Panc1 (cell line): Measurements from ENCODE around the gene ABTB2. TPM values are rescaled to one million over a fixed set of nuclear protein-coding genes. Genes with fewer than 3 reads are reported as not detected.

ENCODE experiments used
- ATAC-seq: fragments of 200-7000 bp; cut with Tn5 transposase; 2 replicates; pipeline ENCODE4 v1.9.1; 2020; ENCODE audit warnings: mild to moderate bottlenecking, moderate library complexity
- BruUV-seq: library from RNA; stranded (reverse); fragments of 400-500 nt; replicated peaks from 2 replicates; lab custom pipeline; 2021; lab: Mats Ljungman, UMichigan
- CTCF ChIA-PET: fragments of 300-600 bp; sonication (Branson Sonifier 250); formaldehyde crosslinking; loops from one replicate; lab custom pipeline; 2022; ENCODE audit warnings: antibody characterized with exemption; lab: Charles Lee
- POLR2A ChIA-PET: fragments of 300-600 bp; sonication (Branson Sonifier 250); formaldehyde crosslinking; loops from one replicate; lab custom pipeline; 2022; ENCODE audit warnings: antibody characterized with exemption; lab: Charles Lee
- DNase-seq: peaks from one replicate; pipeline ENCODE4 v3.0.0-alpha.2; 2010; ENCODE audit warnings: low read depth, low spot score
- H3K27ac ChIP-seq: 2 replicates; pipeline ENCODE4 v1.5.1; 2011; ENCODE audit warnings: mild to moderate bottlenecking, low read length, inconsistent platforms
- H3K27me3 ChIP-seq: fragments of 200-500 bp; sonication (Bioruptor generic); 2 replicates; pipeline ENCODE4 v1.6.0; 2014; ENCODE audit warnings: low read length, inconsistent platforms; ENCODE audit not compliant: control insufficient read depth, insufficient read depth
- H3K36me3 ChIP-seq: fragments of 200-500 bp; sonication (Bioruptor generic); 2 replicates; pipeline ENCODE4 v1.5.1; 2014; ENCODE audit warnings: inconsistent platforms, mild to moderate bottlenecking, low read length, moderate library complexity; ENCODE audit not compliant: control insufficient read depth, insufficient read depth
- H3K4me1 ChIP-seq: 2 replicates; pipeline ENCODE4 v1.5.1; 2011; ENCODE audit warnings: inconsistent platforms, mild to moderate bottlenecking, low read length, moderate library complexity; ENCODE audit not compliant: control insufficient read depth, insufficient read depth
- H3K4me3 ChIP-seq, 2 experiments: 2 replicates each; pipeline ENCODE4 v1.5.1; 2011 to 2012; ENCODE audit warnings: low read depth in 2 of 2, low read length in 2 of 2, mild to moderate bottlenecking in 2 of 2, inconsistent platforms in 1 of 2, moderate library complexity in 1 of 2
- H3K9me3 ChIP-seq: fragments of 200-500 bp; sonication (Bioruptor generic); 2 replicates; pipeline ENCODE4 v1.5.1; 2014; ENCODE audit warnings: low read depth, mild to moderate bottlenecking, inconsistent platforms, low read length, moderate library complexity; ENCODE audit not compliant: control insufficient read depth, insufficient read depth
- CTCF ChIP-seq: fragments of 450-650 bp; IDR thresholded peaks from 2 replicates; pipeline ENCODE4 v1.5.1; 2017; ENCODE audit warnings: mild to moderate bottlenecking
- POLR2AphosphoS5 ChIP-seq: IDR thresholded peaks from 2 replicates; pipeline ENCODE4 v1.6.1; 2012; ENCODE audit warnings: mild to moderate bottlenecking, low read depth, low read length, moderate library complexity
- REST ChIP-seq, 2 experiments: IDR thresholded peaks; 2 replicates each; pipeline ENCODE4 v1.6.1; 2011 to 2012; ENCODE audit warnings: low read depth in 2 of 2, control low read depth in 1 of 2, low read length in 1 of 2, mild to moderate bottlenecking in 1 of 2, moderate library complexity in 1 of 2; ENCODE audit not compliant: insufficient read depth in 1 of 2
- SIN3A ChIP-seq: IDR thresholded peaks from 2 replicates; pipeline ENCODE4 v1.6.1; 2012; ENCODE audit warnings: low read depth, mild to moderate bottlenecking, low read length, moderate library complexity, borderline replicate concordance; ENCODE audit not compliant: insufficient read depth
- TCF7L2 ChIP-seq: IDR thresholded peaks from 2 replicates; pipeline ENCODE4 v1.6.1; 2011; ENCODE audit warnings: mild to moderate bottlenecking, low read depth, low read length, inconsistent platforms
- in situ Hi-C: cut with HindIII; loops from 2 replicates; pipeline ENCODE4 v1.10.0; 2016; ENCODE audit warnings: low sequenced_read_pairs, low pct_unique_long_range_greater_than_20kb
- intact Hi-C: fragments of 100-400 bp; cut with micrococcal nuclease; formaldehyde crosslinking; loops from one replicate; pipeline ENCODE4 v1.10.0; 2022; ENCODE audit not compliant: unreplicated experiment
- total RNA-seq: library from RNA; stranded (reverse); gene quantifications from one replicate; pipeline ENCODE4 v1.2.1, GENCODE V29; 2021; ENCODE audit not compliant: unreplicated experiment

The ABTB2 gene
- total RNA-seq, 1 experiment from 2014 or later = 22.7 TPM

- in situ Hi-C loops (no loop called here), intact Hi-C loops (no loop called here)
- Histone ChIP-seq H3K27ac (no peak overlapping the region), H3K36me3 (no peaks in the 10 kb centered on the region), H3K9me3 (no peaks in the 10 kb centered on the region; the same call in 1 of the 2 replicates), H3K27me3 (no peaks in the 10 kb centered on the region), H3K4me1 (no peaks in the 10 kb centered on the region; the same call in 1 of the 2 replicates), H3K4me3 (no peak overlapping the region)
- DNase-seq (no peak), ATAC-seq (no peak)
- no TSS peak for BruUV-seq
- ChIA-PET CTCF (no interaction called here), POLR2A (no interaction called here)
- TF ChIP-seq REST (IDR thresholded peaks at IDR 0.05; ENCODE audit: insufficient read depth in 1 of 2, low read depth in 2 of 2, low read length in 1 of 2) (no peak), CTCF (no peak), POLR2AphosphoS5 (no peak), TCF7L2 (no peak), SIN3A (no peak)
These were observed 48.6 kb upstream of the ABTB2 start for GRCh38 chr11:34406413-34406812.

- ATAC-seq (no peak), DNase-seq (no peak)
- intact Hi-C loops = no loop called here
- Histone ChIP-seq H3K27ac (no peak overlapping the region), H3K4me3 (no peak overlapping the region), H3K4me1 (no peaks in the 10 kb centered on the region; the same call in 1 of the 2 replicates), H3K9me3 (no peaks in the 10 kb centered on the region), H3K27me3 (no peaks in the 10 kb centered on the region), H3K36me3 (no peaks in the 10 kb centered on the region)
- no TSS peak for BruUV-seq
- in situ Hi-C loops = no loop called here
- CTCF ChIA-PET = no interaction called here
- TF ChIP-seq CTCF = no peak
- no peak for TF ChIP-seq SIN3A
- TF ChIP-seq REST (IDR thresholded peaks at IDR 0.05; ENCODE audit: insufficient read depth in 1 of 2, low read depth in 2 of 2, low read length in 1 of 2) = no peak
- TF ChIP-seq POLR2AphosphoS5 = no peak
- no peak for TF ChIP-seq TCF7L2
- POLR2A ChIA-PET = no interaction called here
These were observed 47.5 kb upstream of the ABTB2 start for GRCh38 chr11:34405079-34405858.
